ENCODE results near the gene CDX1.

The CDX1 gene

DNA sequence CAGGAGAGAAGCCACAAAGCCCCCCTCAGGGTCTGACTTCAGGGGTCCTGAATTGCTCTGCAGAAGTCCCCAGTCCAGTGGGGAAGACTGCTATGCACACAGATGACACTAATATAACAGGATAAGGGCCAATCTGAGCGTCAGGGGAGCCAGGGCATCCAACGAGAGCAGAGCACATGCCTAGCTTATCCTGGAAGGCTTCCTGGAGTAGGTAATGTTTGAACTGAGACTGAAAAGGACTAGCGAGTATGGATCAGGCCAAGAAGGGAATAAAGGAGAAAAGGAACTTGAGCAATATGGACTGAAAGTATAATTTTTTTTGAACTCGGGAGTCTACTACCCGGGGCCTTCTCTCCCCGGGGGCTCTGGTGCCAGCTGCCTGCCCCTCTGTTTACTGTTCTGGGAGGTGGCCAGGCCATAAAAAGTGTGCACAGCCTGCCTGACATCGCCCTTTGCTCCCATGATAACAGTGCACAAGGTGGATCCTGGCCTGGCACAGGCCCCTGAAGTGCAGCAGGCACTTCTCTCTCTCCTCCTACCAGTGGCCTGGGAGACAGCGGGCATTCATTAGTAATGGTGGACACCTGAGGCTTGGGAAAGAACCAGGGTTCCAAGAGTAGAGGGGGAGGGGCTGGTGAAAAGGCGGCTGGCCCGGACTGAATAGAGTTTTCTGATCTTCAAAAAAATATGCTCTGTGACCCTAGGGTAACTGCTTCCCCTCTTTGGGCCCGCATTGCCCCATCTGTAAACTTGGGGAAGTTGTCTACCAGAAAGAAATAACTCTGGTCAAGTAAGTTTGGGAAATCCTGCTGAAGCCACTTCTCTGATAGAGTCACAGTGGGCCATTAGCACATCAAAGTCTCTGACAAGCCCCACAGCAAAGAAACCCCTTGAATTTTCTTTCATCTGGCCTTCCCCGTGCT, 18.7 kb downstream of the CDX1 start:
- DNase-seq = no peak

- no peak for DNase-seq
Observed at GRCh38 chr5:150186137-150186536, 19.6 kb downstream of the CDX1 start.

GRCh38 chr5:150186897-150187296, 20.3 kb downstream of the CDX1 start:
- DNase-seq = no peak

DNA sequence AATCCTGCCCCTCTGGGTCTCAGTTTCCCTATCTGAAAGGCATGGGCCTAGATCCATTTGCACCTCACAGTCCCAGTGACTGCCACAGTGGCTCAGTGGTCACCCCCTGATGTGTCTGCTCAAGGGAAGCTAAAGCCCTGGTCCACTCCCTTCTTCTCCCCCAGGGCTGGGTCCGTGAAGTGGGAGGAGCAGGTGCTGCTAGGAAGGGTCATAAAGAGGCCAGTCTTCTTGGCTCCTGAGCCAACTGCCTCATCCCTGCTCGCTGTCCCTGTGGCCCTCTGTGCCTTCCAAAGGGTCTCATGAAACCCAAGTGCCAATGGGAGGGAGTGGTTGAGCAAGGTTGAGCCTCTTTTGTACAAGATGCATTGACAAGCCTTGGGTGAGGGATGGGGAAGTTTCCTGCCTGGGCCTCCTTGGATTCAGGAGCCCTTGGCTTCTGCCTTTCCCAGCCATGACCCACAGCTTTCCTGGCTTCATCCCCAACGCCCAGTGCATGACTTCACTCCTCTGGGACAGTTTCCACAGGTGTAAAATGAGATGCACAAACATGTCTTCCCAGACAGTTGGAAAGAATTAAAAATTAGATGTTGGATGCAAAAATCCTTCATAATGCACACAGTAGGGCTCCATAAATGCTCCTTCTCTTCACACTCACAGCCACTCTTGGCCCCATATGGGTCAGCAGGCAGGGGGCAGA, 21.7 kb downstream of the CDX1 start:
- no peak for DNase-seq

DNA sequence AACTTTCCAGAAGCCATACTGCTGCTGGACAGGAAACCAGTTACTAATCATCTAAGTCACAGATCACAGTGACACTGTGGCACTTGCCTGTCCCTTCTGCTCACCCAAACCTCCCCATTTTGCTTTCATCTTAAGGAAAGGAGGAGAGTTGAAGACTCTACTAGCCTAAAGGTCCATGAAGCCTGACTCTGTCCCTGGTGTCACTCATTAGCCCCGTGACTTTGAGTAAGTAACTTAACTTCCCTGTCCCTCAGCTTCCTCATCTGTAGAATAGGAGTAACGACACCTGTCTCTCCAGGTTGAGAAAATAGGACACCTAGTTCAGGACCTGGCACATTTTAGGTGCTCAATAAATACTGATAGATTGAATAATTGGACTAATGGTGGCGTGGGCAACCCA, 22.7 kb downstream of the CDX1 start:
- DNase-seq = no peak

- DNase-seq = no peak
Observed at GRCh38 chr5:150189728-150190502, 23.3 kb downstream of the CDX1 start, which contains the start of gene SLC6A7. SLC6A7 (plus strand) TSS chr5:150190062; CDS start chr5:150190328, 266 bp downstream.

- DNase-seq = no peak
Observed at GRCh38 chr5:150190503-150190979, 24.0 kb downstream of the CDX1 start.

GRCh38 chr5:150190987-150191386, 24.4 kb downstream of the CDX1 start:
- DNase-seq = no peak

DNA sequence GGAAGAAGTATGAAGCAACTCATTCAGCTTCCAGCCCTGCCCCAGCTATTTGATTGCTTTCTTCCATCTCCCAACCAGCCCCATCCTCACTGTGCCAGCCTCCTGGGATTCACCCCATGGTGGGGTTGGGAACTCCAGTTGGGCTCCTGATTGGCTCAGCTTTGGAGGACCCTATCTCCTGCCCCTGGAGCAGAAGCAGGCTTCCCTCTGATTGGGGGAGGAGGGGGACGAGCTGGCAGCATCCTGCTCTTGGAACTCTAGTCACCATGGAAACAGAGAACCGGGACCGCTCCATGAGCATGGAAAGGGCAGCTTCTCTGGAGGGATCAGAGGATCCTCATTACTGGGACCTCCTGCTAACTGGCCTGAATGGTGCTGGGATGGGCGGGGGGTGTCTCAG, 25.9 kb downstream of the CDX1 start:
- DNase-seq = no peak

GRCh38 chr5:150195736-150196485, 29.3 kb downstream of the CDX1 start:
- DNase-seq = no peak

- no peak for DNase-seq
Observed at GRCh38 chr5:150196514-150196913, 29.9 kb downstream of the CDX1 start.

- no peak for DNase-seq
Observed at GRCh38 chr5:150196986-150197385, 30.4 kb downstream of the CDX1 start.

DNA sequence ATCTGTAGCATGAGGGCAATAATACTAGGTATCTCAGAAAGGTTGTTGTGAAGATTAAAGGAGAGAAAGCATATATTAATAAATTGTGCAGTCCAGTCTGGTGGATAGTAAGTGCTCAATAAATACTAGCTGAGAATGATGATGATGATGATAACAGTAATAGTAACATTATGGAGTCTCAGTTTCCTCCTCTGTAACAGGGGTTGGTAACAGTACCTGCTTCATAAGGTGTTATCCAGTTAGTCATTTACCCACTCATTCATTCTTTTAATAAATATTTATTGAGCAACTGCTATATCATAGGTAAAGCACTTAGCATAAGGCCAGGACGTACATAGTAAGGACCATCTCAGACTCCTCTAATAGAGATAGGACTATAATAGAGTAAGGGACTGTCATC, 30.9 kb downstream of the CDX1 start:
- no peak for DNase-seq

DNA sequence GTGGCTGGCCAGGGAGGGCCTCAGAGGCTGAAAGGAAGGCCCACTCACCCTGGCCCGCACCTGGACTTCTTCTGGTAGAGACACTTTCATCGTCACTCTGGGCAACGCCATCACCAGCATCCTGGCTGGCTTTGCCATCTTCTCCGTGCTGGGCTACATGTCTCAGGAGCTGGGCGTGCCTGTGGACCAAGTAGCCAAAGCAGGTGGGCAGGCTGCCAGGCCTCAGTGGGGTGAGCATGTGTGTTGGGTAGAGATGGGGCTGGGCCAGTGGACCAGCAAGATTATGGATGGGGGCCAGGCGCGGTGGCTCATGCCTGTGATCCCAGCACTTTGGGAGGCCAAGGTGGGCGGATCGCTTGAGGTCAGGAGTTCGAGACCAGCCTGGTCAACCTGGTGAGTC, 35.9 kb downstream of the CDX1 start:
- DNase-seq = no peak

- no peak for DNase-seq
Observed at GRCh38 chr5:150203832-150204589, 37.4 kb downstream of the CDX1 start.

DNA sequence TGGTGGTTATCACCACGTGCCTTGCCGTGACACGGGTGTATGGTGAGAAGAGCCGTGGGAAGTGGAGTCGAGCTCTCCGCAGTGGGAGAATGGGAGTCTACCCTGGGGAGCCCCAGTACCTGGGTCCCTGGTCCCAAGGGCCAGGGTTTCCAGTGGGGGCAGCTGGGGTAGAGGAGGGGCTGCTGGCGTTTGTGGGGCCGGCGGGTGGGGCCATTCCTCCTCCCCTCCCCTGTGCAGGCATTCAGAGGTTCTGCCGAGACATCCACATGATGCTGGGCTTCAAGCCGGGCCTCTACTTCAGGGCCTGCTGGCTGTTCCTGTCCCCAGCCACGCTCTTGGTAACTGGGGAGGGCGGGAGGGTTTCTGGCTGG, 38.0 kb downstream of the CDX1 start:
- DNase-seq = no peak

- no peak for DNase-seq
Observed at GRCh38 chr5:150206098-150206778, 39.7 kb downstream of the CDX1 start.

GRCh38 chr5:150206779-150207115, 40.2 kb downstream of the CDX1 start:
- DNase-seq = no peak

DNA sequence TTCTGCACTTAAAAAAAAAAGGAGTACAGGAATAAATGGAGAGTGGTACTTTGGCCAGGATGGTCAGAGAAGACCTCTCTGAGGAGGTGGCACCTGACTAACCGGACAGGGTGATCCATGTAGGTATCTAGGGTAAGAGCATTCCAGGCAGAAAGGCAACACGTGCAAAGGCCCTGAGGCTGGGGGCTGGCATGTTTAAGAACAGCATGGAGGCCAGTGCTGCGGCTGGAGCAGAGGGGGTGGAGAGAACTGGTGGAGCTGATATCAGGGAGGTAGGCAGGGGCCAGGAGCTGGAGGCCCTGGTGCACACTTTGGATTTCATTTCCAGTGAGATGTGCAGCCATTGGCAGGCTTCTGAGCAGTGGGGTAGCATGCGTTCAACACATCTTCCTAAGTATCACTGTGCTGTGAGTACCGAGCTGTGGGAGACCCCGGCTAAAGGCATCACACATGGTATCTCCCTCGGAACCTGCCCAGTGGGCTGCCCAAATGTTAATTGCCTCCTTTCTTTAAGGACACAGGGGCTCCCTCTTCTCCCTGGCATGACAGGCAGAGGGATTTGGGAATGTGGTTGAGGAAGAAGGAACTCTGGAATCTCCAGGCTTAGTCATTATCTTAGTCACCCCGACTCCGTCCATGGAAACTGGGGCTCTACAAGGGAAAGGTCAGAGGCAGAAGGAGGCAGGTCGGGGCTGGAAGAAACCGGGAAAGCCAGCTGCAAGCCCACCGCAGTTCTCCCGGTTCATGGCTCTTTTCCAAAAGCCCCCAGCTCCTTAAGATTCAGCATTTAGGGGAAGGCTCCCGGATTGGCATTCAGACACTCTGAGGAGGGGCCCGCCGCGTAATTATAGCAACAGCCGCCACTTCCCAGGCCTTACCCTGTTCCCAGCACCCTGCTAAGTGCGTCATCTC, 41.9 kb downstream of the CDX1 start:
- no peak for DNase-seq

DNA sequence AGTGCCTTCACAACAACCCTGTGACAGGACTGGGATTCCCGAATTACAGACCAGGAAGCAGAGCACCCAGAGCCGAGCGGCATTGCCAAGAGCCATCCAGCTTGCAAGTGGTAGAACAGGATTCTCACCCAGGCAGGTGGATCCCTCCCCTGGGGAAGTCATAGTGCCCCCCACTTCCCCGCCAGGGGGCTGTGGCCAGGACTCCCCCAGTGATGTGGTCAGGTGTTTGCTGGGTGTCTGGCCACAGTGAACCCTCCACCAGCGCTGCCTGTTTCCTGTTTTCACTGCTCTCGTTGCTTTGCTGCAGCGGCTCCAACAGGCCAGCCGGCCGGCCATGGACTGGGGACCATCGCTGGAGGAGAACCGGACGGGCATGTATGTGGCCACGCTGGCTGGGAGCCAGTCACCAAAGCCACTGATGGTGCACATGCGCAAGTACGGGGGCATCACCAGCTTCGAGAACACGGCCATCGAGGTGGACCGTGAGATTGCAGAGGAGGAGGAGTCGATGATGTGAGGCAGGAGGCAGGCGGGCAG, 42.6 kb downstream of the CDX1 start:
- DNase-seq = no peak
